HepG2 (cell line): ENCODE results near the gene KIAA1217.

Source experiments
- EHMT2 ChIP-seq: fragments of 200-600 bp; sonication (generic); IDR thresholded peaks from 2 replicates; pipeline ENCODE4 v1.7.0; 2017; ENCODE audit warnings: antibody characterized with exemption, low read depth, low read length, borderline replicate concordance
- EZH2 ChIP-seq: conservative IDR thresholded peaks from 2 replicates; pipeline ENCODE4 v1.6.1; 2012; ENCODE audit warnings: mild to moderate bottlenecking, low read depth, low read length, moderate library complexity
- NRL ChIP-seq: sonication (generic); formaldehyde crosslinking; IDR thresholded peaks from 2 replicates; pipeline ENCODE4 v1.5.0; 2020; ENCODE audit warnings: missing genetic modification reagents, mild to moderate bottlenecking, moderate library complexity, borderline replicate concordance
- RFX5 ChIP-seq: IDR thresholded peaks from 2 replicates; pipeline ENCODE4 v1.6.1; 2011; ENCODE audit warnings: low read depth, low read length, improper control_type of control experiment
- ZMYM2 ChIP-seq: sonication (generic); formaldehyde crosslinking; IDR thresholded peaks from 2 replicates; pipeline ENCODE4 v1.8.0; 2022; ENCODE audit warnings: mild to moderate bottlenecking, missing genetic modification reagents
- ZNF839 ChIP-seq: sonication (generic); formaldehyde crosslinking; IDR thresholded peaks from 2 replicates; pipeline ENCODE4 v1.4.0; 2020; ENCODE audit warnings: missing genetic modification reagents, mild to moderate bottlenecking, borderline replicate concordance
- TF ChIP-seq, protein P1 (sequence below): sonication (generic); formaldehyde crosslinking; IDR thresholded peaks from 2 replicates; pipeline ENCODE4 v1.4.0; 2020; ENCODE audit warnings: missing genetic modification reagents
- TF ChIP-seq, protein P2 (sequence below): sonication (generic); formaldehyde crosslinking; IDR thresholded peaks from 2 replicates; pipeline ENCODE4 v1.5.0; 2020; ENCODE audit warnings: mild to moderate bottlenecking, missing genetic modification reagents, moderate library complexity

DNA sequence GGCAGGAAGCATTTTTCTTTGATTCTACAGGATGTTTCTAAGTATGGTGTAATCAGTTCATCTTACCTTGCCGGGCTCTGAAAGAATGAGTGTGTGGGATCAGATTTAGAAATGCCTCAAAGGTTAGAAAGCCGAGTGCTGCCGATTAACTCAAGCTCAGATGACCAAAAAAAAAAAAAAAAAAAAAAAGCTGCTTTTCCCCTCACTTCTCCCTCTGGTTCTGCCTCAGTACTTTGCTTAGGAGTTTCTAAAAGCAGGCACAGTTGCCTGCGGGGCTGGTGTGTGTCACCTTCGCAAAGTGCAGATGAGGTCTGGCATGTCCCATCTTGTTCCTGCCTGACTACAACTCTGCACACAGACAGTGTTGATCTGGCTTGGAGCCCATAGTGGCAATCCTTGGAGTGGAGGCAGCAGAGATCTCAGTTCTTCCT, 47.0 kb downstream of the KIAA1217 start:
- TF ChIP-seq ZMYM2 = no peak
- TF ChIP-seq, protein P1, sequence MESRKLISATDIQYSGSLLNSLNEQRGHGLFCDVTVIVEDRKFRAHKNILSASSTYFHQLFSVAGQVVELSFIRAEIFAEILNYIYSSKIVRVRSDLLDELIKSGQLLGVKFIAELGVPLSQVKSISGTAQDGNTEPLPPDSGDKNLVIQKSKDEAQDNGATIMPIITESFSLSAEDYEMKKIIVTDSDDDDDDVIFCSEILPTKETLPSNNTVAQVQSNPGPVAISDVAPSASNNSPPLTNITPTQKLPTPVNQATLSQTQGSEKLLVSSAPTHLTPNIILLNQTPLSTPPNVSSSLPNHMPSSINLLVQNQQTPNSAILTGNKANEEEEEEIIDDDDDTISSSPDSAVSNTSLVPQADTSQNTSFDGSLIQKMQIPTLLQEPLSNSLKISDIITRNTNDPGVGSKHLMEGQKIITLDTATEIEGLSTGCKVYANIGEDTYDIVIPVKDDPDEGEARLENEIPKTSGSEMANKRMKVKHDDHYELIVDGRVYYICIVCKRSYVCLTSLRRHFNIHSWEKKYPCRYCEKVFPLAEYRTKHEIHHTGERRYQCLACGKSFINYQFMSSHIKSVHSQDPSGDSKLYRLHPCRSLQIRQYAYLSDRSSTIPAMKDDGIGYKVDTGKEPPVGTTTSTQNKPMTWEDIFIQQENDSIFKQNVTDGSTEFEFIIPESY (CRISPR knock-in tag) = no peak
- TF ChIP-seq EHMT2 = no peak
- no peak for TF ChIP-seq RFX5
- TF ChIP-seq, protein P2, sequence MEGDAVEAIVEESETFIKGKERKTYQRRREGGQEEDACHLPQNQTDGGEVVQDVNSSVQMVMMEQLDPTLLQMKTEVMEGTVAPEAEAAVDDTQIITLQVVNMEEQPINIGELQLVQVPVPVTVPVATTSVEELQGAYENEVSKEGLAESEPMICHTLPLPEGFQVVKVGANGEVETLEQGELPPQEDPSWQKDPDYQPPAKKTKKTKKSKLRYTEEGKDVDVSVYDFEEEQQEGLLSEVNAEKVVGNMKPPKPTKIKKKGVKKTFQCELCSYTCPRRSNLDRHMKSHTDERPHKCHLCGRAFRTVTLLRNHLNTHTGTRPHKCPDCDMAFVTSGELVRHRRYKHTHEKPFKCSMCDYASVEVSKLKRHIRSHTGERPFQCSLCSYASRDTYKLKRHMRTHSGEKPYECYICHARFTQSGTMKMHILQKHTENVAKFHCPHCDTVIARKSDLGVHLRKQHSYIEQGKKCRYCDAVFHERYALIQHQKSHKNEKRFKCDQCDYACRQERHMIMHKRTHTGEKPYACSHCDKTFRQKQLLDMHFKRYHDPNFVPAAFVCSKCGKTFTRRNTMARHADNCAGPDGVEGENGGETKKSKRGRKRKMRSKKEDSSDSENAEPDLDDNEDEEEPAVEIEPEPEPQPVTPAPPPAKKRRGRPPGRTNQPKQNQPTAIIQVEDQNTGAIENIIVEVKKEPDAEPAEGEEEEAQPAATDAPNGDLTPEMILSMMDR (CRISPR knock-in tag) = no peak
- no peak for TF ChIP-seq NRL (CRISPR knock-in tag)
- TF ChIP-seq ZNF839 = no peak
- no peak for TF ChIP-seq EZH2
